ENCODE results near the gene WWTR1. TPM values are rescaled to one million over a fixed set of nuclear protein-coding genes. Genes with fewer than 3 reads are reported as not detected.

Gene WWTR1
- total RNA-seq, 1 donor from 2014 or later = 15.0 TPM

- Mint-ChIP-seq H3K4me1 (ENCODE audit: low read depth) (peaks cover 4% of the 10 kb centered on the region), H3K36me3 (ENCODE audit: insufficient read depth) (no peaks in the 10 kb centered on the region), H3K9me3 (ENCODE audit: low read depth) (no peaks in the 10 kb centered on the region), H3K27me3 (no peaks in the 10 kb centered on the region), H3K27ac (no peak overlapping the region), H3K4me3 (ENCODE audit: low read depth) (no peak overlapping the region)
- no peak for TF ChIP-seq CTCF (IDR thresholded peaks at IDR 0.05; ENCODE audit: unreplicated experiment)
- no peak for DNase-seq (ENCODE audit: low spot score, unreplicated experiment)
Observed at GRCh38 chr3:149590691-149591441, 67.0 kb downstream of the WWTR1 start.

DNA sequence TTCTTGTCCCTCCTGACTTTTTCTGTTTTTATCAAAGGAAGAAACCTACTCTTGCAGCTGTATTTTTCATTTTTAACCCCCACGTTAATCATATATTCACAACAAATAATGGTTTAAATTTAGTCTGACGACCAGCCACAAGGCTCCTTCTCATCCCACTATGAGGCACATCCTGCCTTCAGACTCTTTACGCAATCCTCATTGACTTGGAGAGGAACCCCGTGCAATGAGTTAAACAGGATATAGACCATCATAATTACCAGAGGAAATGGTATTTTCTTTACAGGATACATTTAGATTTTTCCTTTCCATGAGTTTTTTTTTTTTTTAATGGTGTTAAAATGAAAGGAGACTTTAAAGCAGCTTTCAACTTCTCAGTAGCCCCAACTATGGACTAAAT, 68.5 kb downstream of the WWTR1 start:
- DNase-seq (ENCODE audit: low spot score, unreplicated experiment) = no peak
- TF ChIP-seq CTCF (IDR thresholded peaks at IDR 0.05; ENCODE audit: unreplicated experiment) = no peak
- peaks cover 4% of the 10 kb centered on the region for H3K4me1 Mint-ChIP-seq (ENCODE audit: low read depth)
- H3K27ac Mint-ChIP-seq = no peak overlapping the region
- H3K9me3 Mint-ChIP-seq (ENCODE audit: low read depth) = no peaks in the 10 kb centered on the region
- no peaks in the 10 kb centered on the region for H3K36me3 Mint-ChIP-seq (ENCODE audit: insufficient read depth)
- no peaks in the 10 kb centered on the region for H3K27me3 Mint-ChIP-seq
- H3K4me3 Mint-ChIP-seq (ENCODE audit: low read depth) = no peak overlapping the region

DNA sequence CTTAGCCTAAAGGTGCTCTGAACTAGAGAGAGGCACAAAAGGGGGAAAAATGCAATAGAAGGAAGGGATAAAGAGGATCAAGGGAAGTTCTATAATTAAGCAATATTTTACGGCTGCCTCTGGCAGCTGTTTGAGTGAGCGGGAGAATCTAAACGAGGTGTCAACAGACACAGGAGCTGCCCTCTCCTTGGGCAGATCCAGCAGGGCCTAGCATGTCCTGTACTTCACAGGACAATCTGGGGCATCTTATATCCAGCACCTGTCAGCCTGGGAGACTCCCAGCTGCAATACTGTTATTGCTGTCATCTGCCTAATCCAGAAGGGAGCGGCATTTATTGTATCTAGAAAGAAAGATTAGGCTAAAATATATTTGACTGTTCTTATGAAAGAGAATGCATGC, 68.9 kb downstream of the WWTR1 start:
- DNase-seq (ENCODE audit: low spot score, unreplicated experiment) = no peak
- Mint-ChIP-seq H3K4me1 (ENCODE audit: low read depth) (peaks cover 4% of the 10 kb centered on the region), H3K27me3 (no peaks in the 10 kb centered on the region), H3K36me3 (ENCODE audit: insufficient read depth) (no peaks in the 10 kb centered on the region), H3K27ac (no peak overlapping the region), H3K9me3 (ENCODE audit: low read depth) (no peaks in the 10 kb centered on the region), H3K4me3 (ENCODE audit: low read depth) (no peak overlapping the region)
- TF ChIP-seq CTCF (IDR thresholded peaks at IDR 0.05; ENCODE audit: unreplicated experiment) = no peak

GRCh38 chr3:149587383-149587782, 70.4 kb downstream of the WWTR1 start:
- H3K9me3 Mint-ChIP-seq (ENCODE audit: low read depth) = no peaks in the 10 kb centered on the region
- H3K4me1 Mint-ChIP-seq (ENCODE audit: low read depth) = no peaks in the 10 kb centered on the region
- no peak for TF ChIP-seq CTCF (IDR thresholded peaks at IDR 0.05; ENCODE audit: unreplicated experiment)
- H3K4me3 Mint-ChIP-seq (ENCODE audit: low read depth) = no peak overlapping the region
- H3K27ac Mint-ChIP-seq = no peak overlapping the region
- no peaks in the 10 kb centered on the region for H3K36me3 Mint-ChIP-seq (ENCODE audit: insufficient read depth)
- no peak for DNase-seq (ENCODE audit: low spot score, unreplicated experiment)
- H3K27me3 Mint-ChIP-seq = no peaks in the 10 kb centered on the region

DNA sequence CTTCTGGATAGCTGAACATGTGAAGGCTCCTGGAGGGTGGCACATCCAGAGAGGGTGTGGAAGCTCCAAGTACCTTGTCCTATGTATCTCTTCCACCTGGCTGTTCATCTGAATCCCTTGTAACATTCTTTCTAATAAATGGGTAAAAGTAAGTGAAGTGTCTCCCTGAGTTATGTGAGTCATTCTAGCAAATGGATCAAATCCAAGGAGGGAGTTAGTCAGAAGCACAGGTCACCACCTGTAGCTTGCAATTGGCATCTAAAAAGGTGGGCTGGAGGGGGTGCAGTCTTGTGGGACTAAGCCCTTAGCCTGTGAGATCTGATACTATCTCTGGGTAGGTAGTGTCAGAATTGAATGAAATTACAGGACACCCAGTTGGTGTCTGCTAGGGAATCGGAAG, 71.0 kb downstream of the WWTR1 start:
- Mint-ChIP-seq H3K27me3 (no peaks in the 10 kb centered on the region), H3K4me3 (ENCODE audit: low read depth) (no peak overlapping the region), H3K27ac (no peak overlapping the region), H3K9me3 (ENCODE audit: low read depth) (no peaks in the 10 kb centered on the region), H3K4me1 (ENCODE audit: low read depth) (no peaks in the 10 kb centered on the region), H3K36me3 (ENCODE audit: insufficient read depth) (no peaks in the 10 kb centered on the region)
- TF ChIP-seq CTCF (IDR thresholded peaks at IDR 0.05; ENCODE audit: unreplicated experiment) = no peak
- DNase-seq (ENCODE audit: low spot score, unreplicated experiment) = no peak

Data from progenitor cell of endocrine pancreas (in vitro differentiated cells).